GM12891 (cell line): Measurements from ENCODE around the gene GASK1A.

ENCODE experiments used
- DNase-seq: peaks from one replicate; pipeline ENCODE4 v3.0.0; 2011; ENCODE audit warnings: low spot score; ENCODE audit not compliant: insufficient read length
- FAIRE-seq: peaks from 2 replicates; lab custom pipeline; 2011; peaks lifted over from hg19 to GRCh38; lab: Jason Lieb, UNC
- PAX5 ChIP-seq: IDR thresholded peaks from 2 replicates; pipeline ENCODE4 v1.6.1; 2011; ENCODE audit warnings: low read length, moderate library complexity, mild to moderate bottlenecking; ENCODE audit not compliant: insufficient read depth, severe bottlenecking
- POLR2A ChIP-seq: IDR thresholded peaks from 2 replicates; pipeline ENCODE4 v1.6.1; 2011; ENCODE audit warnings: low read depth, low read length, control low read depth
- POLR2AphosphoS5 ChIP-seq: IDR thresholded peaks from 2 replicates; pipeline ENCODE4 v1.6.1; 2011; ENCODE audit warnings: low read depth, low read length, control low read depth
- POU2F2 ChIP-seq: IDR thresholded peaks from 2 replicates; pipeline ENCODE4 v1.6.1; 2011; ENCODE audit warnings: low read depth, mild to moderate bottlenecking, control low read depth, low read length, moderate library complexity
- SPI1 ChIP-seq: IDR thresholded peaks from 2 replicates; pipeline ENCODE4 v1.6.1; 2011; ENCODE audit warnings: low read depth, low read length, control low read depth
- TAF1 ChIP-seq: IDR thresholded peaks from 2 replicates; pipeline ENCODE4 v1.6.1; 2011; ENCODE audit warnings: low read depth, low read length, control low read depth

The GASK1A gene

DNA sequence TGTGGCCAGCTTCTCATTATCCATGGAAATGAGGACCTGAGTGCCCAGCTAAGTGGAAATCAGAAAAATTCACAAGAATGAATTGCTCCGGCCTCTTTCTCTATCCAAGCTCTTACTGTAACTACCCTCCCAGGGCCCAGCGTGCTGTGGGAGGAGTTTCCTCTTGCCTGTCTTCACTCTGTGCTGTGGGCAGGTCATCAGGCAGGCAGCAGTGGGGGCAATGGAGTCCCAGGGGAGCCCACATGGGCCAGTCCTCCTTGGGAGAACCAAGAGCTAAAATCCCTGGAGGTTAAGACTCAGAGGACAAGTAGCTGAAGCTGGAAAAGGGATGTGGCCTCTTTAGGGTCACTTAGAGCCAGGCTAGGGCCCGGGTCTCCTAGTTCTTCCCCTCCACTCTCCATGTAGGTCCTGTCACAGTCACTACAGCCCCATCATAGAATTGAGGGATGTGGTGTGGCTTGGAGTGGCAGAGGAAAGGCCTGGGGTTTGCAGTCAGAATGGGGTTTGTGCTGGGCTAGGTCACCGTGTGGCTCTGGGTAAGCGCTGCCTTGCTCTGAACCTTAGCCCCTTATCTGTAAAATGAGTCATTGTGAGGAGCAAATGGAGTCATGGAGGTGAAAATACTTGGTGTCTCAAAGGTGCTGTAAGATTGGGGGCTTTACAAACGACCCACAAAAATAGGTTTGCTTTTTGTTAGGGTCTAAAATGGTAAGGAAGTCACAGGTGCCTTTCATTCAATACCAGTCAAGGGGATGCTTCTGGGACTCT is 3.7 kb downstream of the GASK1A start:
- TF ChIP-seq POU2F2: no peak
- TF ChIP-seq PAX5: no peak
- TF ChIP-seq TAF1: no peak
- TF ChIP-seq POLR2A: no peak
- no peak for TF ChIP-seq POLR2AphosphoS5
- no peak for TF ChIP-seq SPI1
- DNase-seq (no peak), FAIRE-seq (no peak)

DNA sequence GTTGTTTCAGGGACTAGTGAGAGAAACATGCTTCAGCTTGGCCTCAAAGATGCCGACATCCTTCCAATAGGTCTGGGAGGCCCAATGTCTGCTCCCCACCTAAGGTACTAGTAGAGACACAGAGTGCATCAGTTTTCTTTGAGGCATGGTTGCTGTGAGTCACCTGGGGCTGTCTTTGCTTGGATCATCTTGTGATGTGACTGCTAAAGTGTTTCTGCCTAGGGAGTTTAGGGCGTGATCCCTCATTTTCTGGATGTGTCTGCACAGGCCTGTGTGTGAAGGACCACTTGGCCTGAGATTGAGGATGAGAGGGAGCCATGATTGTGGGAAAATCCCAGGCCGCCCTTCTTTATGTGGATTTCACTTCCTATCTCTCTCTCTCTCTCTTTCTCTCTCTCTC is 4.8 kb downstream of the GASK1A start:
- FAIRE-seq (no peak), DNase-seq (no peak)
- TF ChIP-seq SPI1: no peak
- no peak for TF ChIP-seq POU2F2
- TF ChIP-seq POLR2A: no peak
- TF ChIP-seq PAX5: no peak
- no peak for TF ChIP-seq POLR2AphosphoS5
- TF ChIP-seq TAF1: no peak

- FAIRE-seq: no peak
- TF ChIP-seq PAX5 (no peak), POLR2A (no peak), POLR2AphosphoS5 (no peak), SPI1 (no peak), POU2F2 (no peak), TAF1 (no peak)
- DNase-seq: no peak
Measured at GRCh38 chr3:42984701-42985100, 5.6 kb downstream of the GASK1A start.

GRCh38 chr3:42988097-42988496 is 9.0 kb downstream of the GASK1A start:
- FAIRE-seq: no peak
- no peak for TF ChIP-seq SPI1
- TF ChIP-seq TAF1: no peak
- TF ChIP-seq PAX5: no peak
- no peak for TF ChIP-seq POLR2AphosphoS5
- no peak for TF ChIP-seq POU2F2
- no peak for TF ChIP-seq POLR2A
- no peak for DNase-seq

- no peak for FAIRE-seq
- no peak for DNase-seq
- no peak for TF ChIP-seq POLR2AphosphoS5
- no peak for TF ChIP-seq SPI1
- TF ChIP-seq PAX5: no peak
- no peak for TF ChIP-seq POLR2A
- no peak for TF ChIP-seq POU2F2
- TF ChIP-seq TAF1: no peak
Measured at GRCh38 chr3:42988566-42988965, 9.5 kb downstream of the GASK1A start.

DNA sequence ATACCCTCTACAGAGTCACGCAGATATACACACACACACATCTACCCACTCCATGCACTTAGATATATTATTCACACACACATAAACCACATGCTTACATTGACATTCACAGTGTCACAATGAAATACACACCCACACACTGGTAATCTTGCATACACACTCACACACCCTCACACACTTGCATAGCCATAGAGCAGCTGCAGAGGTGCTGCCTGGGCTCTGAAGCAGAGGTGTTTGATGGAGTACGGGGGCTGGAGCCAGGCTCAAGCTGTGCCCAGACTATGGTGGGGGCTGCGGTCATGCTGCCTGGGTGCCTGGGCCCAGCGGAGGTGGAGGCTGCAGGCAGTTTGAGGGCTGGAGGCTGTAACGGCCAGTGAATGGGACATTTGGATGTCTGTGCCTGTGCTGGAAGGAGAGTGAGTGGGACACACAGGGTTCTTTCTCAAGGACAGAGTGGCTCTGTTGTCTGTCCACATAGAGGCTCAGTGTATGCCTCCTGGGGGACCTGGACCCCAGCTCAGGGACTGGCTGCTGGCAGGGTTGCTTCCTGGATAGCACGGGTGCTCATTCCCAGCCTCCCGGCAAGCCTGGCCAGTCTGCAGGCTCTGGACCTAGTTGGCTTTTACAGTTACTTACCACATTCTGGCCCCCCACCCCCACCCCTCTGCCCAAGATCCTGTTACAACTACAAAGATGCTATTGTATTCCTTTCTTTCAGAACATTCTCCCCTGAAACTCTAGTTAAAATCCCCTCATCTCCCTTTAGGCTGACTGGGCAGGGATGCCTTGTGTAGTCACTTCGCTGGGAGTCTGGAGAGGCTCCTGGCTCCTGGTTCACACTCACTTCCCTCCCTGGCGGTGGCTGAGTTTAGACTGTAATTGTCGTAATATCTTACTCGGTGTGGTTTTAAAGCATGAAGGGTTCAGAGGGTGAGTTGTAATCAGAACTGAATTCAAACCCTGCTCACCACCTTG is 12.5 kb downstream of the GASK1A start:
- no peak for FAIRE-seq
- no peak for TF ChIP-seq POLR2A
- TF ChIP-seq SPI1: no peak
- no peak for TF ChIP-seq TAF1
- TF ChIP-seq POLR2AphosphoS5: no peak
- no peak for TF ChIP-seq PAX5
- TF ChIP-seq POU2F2: no peak
- DNase-seq: no peak

- no peak for FAIRE-seq
- TF ChIP-seq SPI1 (no peak), PAX5 (no peak), POLR2A (no peak), POLR2AphosphoS5 (no peak), POU2F2 (no peak), TAF1 (no peak)
- DNase-seq: no peak
Measured at GRCh38 chr3:42994595-42994994, 15.5 kb downstream of the GASK1A start.

DNA sequence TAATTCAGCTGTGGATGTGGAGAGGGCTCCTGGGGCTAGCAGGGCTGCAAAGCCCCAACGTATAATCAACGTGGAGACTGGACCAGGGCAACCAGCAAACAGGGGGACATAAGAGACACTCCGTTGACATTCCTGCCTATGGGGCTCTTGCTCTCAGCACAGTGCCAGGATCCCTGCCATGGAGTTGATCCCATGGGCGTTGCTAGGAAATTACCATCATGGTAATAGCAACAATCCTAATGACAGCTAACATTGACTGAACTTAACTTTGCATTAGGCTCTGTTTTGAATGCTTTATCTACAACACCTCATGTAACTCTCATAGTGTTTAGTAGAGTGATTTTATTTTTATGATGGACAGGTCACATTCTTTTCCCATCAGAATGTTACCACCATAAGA is 16.9 kb downstream of the GASK1A start:
- TF ChIP-seq POU2F2: no peak
- TF ChIP-seq PAX5: no peak
- TF ChIP-seq SPI1: no peak
- no peak for TF ChIP-seq POLR2AphosphoS5
- no peak for TF ChIP-seq TAF1
- TF ChIP-seq POLR2A: no peak
- DNase-seq (no peak), FAIRE-seq (no peak)

DNA sequence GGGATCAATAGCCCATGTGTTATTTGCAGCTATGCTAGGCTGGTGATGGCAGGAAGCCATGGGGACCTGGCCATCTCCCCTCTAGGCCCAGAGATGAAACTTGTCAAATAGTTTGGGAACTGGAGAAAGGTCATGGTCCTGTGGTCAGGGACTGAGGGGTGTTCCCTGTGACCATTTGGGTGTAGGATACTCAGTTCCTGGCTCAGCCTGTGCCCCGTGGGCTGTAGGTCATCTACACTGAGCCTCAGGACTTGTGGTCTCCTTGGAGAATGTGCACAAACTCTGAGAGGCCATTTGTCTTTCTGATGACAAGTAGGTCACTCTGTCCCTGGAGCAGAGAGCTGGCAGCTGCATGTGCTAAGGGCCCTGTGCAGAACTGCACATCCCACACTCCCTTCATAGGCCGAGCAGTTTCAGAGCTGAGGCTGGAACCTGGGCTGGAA is 17.5 kb downstream of the GASK1A start:
- no peak for FAIRE-seq
- no peak for DNase-seq
- no peak for TF ChIP-seq POLR2AphosphoS5
- TF ChIP-seq POLR2A: no peak
- TF ChIP-seq TAF1: no peak
- TF ChIP-seq SPI1: no peak
- TF ChIP-seq POU2F2: no peak
- TF ChIP-seq PAX5: no peak
